Activated CD8-positive, alpha-beta T cell treated with anti-CD3 and anti-CD28 coated beads, Interleukin-2, amount 10 ng/mL, durations not matched to agents 7 days and 5 days (primary cell): ENCODE results near the gene NRP2. TPM values are rescaled to one million over a fixed set of nuclear protein-coding genes. Genes with fewer than 3 reads are reported as not detected.

Experiments used
- ATAC-seq: fragments of 150-1000 bp; cut with Tn5 transposase; one replicate; pipeline ENCODE4 v1.10.0; 2021; ENCODE audit warnings: moderate library complexity
- CTCF ChIA-PET: fragments of 350-600 bp; sonication (Branson Sonifier 250); formaldehyde crosslinking; loops from one replicate; lab custom pipeline; 2021; ENCODE audit warnings: antibody characterized with exemption; lab: Charles Lee
- POLR2A ChIA-PET: fragments of 350-600 bp; sonication (Branson Sonifier 250); formaldehyde crosslinking; loops from one replicate; lab custom pipeline; 2021; ENCODE audit warnings: antibody characterized with exemption; lab: Charles Lee
- DNase-seq: peaks from one replicate; pipeline ENCODE4 v3.0.0-alpha.2; 2020
- H3K27ac Mint-ChIP-seq: one replicate; pipeline ENCODE4 v1.8.0; 2021; ENCODE audit warnings: mild to moderate bottlenecking, mixed read lengths
- H3K27me3 Mint-ChIP-seq: one replicate; pipeline ENCODE4 v1.8.0; 2021; ENCODE audit warnings: low read depth, mixed read lengths
- H3K36me3 Mint-ChIP-seq: one replicate; pipeline ENCODE4 v1.8.0; 2021; ENCODE audit warnings: low read depth, mixed read lengths
- H3K4me1 Mint-ChIP-seq: one replicate; pipeline ENCODE4 v1.8.0; 2021; ENCODE audit warnings: low read depth, mixed read lengths
- H3K4me3 Mint-ChIP-seq: one replicate; pipeline ENCODE4 v1.8.0; 2021; ENCODE audit warnings: mild to moderate bottlenecking, mixed read lengths
- H3K9me3 Mint-ChIP-seq: one replicate; pipeline ENCODE4 v1.8.0; 2022; ENCODE audit warnings: mixed read lengths; ENCODE audit not compliant: insufficient read depth
- total RNA-seq, 2 experiments: library from RNA; stranded (reverse); gene quantifications; one replicate each; pipeline ENCODE4 v1.2.3, GENCODE V29; 2021

NRP2 gene
- total RNA-seq, 2 experiments from 2014 or later = 4.0 to 4.2 TPM

DNA sequence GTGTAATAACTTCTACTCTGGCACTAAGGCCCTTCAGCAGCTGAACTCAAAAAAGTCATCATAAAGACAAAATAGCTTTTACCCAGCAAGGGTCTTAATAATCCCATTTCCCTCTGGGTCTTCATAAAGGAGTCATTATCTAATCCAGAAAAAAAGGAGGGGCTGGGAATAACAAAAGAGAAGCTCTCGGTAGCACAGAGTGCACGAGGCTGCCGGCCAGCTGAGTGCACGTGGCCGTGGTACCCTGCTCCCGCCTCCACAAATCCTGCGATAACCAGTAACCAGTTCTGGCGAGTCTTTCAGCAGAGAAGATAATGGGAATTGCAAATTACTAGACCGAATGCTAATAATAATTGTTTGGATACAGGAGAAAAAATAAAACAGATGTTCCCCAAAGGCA is 7.5 kb downstream of the NRP2 start:
- ChIA-PET POLR2A (no interaction called here), CTCF (no interaction called here)
- Mint-ChIP-seq H3K36me3 (no peaks in the 10 kb centered on the region), H3K9me3 (no peaks in the 10 kb centered on the region), H3K4me1 (peaks cover 15% of the 10 kb centered on the region), H3K4me3 (no peak overlapping the region), H3K27me3 (peaks cover 64% of the 10 kb centered on the region), H3K27ac (no peak overlapping the region)
- no peak for DNase-seq
- no peak for ATAC-seq

DNA sequence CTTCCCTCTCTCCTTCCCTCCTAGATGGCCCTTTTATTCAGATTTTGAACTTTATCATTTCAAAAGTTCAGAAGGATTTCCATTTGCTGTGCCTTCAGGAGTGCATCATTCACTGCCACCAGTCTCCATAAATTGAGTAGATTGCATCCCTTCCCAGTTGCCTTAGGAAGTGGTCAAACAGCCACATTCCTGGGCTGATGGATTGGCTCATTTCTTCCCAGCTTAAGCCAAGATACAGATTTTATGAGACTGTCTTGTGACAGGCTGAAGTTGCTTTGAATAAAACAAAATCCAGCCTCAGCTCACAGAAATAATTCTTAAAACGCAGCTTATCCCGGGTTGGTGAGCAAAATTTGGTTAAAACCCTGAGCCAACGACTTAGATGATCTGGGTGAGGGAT is 9.8 kb downstream of the NRP2 start:
- Mint-ChIP-seq H3K4me1 (no peaks in the 10 kb centered on the region), H3K27me3 (peaks cover 48% of the 10 kb centered on the region), H3K9me3 (no peaks in the 10 kb centered on the region), H3K36me3 (no peaks in the 10 kb centered on the region), H3K4me3 (no peak overlapping the region), H3K27ac (no peak overlapping the region)
- no peak for ATAC-seq
- POLR2A ChIA-PET = no interaction called here
- CTCF ChIA-PET = interaction anchor here (3.4 kb wide), 1 partner anchor 10 kb away, joined by 15 read pairs; the partner anchor contains the start of gene NRP2
- no peak for DNase-seq

DNA sequence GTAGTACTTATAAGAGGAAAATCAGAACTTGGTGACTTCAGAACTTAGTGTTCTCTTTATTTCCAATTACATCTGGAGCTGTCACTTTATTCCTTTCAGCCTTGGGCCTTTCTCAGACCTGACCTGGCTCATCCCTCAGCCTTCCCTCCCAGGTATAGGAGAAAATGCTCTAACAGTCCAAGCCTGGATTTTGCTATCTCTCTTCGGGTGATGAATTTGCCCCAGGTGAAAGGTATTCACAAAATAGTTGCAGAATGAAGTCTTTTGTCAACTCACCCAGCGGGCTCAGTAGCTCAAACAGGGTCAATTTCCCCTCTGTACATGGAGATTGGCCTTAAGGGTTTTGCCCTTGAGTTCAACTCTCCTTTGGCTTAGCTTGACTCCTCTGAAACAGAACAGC is 12.0 kb downstream of the NRP2 start:
- no peak for DNase-seq
- Mint-ChIP-seq H3K36me3 (no peaks in the 10 kb centered on the region), H3K27me3 (peaks cover 32% of the 10 kb centered on the region), H3K4me3 (no peak overlapping the region), H3K4me1 (no peaks in the 10 kb centered on the region), H3K27ac (no peak overlapping the region), H3K9me3 (no peaks in the 10 kb centered on the region)
- POLR2A ChIA-PET = no interaction called here
- ATAC-seq = no peak
- CTCF ChIA-PET = interaction anchor here (0.9 to 3.4 kb wide), 2 partner anchors 12 to 15 kb away, joined by 3 to 15 read pairs; partner anchors contain the start of gene NRP2

DNA sequence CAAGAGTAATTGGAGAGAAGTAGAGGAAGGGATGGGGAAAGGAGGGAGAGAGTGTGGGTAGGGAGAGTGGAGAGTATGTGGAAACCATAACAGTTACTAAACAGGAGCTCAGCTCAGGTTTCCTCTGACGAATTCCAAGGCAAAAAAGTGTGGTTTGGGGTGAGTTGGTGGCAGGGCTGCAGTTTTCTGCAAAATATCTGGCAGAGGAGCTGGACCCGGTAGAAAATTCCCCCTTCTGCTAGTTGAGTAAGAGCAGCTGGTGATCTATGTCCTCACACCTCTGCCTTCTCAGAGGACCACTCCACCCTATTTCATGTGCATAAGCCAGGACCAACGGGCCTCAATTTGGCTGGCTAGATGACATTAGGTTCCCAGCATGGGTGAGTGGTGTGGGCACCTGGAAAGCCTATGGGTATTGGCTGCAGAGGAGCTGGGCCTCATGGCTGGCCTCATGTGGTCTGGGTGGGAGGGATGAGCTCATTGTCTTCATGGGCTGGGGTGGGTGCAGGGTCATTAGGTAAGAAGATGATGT is 13.2 kb downstream of the NRP2 start:
- ATAC-seq = no peak
- DNase-seq = no peak
- Mint-ChIP-seq H3K36me3 (no peaks in the 10 kb centered on the region), H3K9me3 (no peaks in the 10 kb centered on the region), H3K27me3 (peaks cover 29% of the 10 kb centered on the region), H3K4me3 (no peak overlapping the region), H3K27ac (no peak overlapping the region), H3K4me1 (peaks cover 5% of the 10 kb centered on the region)
- ChIA-PET POLR2A (no interaction called here), CTCF (interaction anchor here (3.4 kb wide), 1 partner anchor 13 kb away, joined by 15 read pairs; the partner anchor contains the start of gene NRP2)

DNA sequence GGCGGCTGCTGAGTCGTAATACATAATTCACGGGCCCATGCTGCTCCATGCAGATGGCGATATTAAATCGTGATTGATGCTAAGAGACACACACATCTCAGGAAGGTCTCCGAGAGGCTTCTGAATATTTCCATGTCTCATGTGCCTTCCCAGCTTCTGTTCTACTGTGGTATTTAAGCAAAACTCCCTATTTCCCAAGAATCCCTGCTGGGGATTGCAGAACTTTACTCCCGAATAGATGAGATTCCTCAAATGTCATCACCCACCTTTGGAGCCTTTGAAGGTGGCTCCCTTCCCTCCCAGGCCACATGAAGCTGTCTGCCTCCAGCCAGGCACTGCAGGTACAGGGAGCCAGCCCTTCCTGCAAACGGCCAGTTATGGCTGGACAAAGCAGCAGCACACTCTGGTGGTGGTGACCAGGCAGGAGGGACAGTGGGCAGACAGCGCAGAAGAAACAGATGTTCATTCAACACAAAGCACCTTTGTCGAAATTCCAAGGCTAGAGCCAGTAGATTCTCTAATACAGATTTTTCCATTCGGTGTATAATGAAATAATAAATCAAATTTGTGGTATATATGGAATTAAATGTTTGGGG is 14.1 kb downstream of the NRP2 start:
- H3K27me3 Mint-ChIP-seq = peaks cover 25% of the 10 kb centered on the region
- H3K9me3 Mint-ChIP-seq = no peaks in the 10 kb centered on the region
- no peak overlapping the region for H3K4me3 Mint-ChIP-seq
- no peak for ATAC-seq
- ChIA-PET POLR2A (no interaction called here), CTCF (no interaction called here)
- no peak overlapping the region for H3K27ac Mint-ChIP-seq
- H3K4me1 Mint-ChIP-seq = peaks cover 5% of the 10 kb centered on the region
- H3K36me3 Mint-ChIP-seq = no peaks in the 10 kb centered on the region
- DNase-seq = no peak

DNA sequence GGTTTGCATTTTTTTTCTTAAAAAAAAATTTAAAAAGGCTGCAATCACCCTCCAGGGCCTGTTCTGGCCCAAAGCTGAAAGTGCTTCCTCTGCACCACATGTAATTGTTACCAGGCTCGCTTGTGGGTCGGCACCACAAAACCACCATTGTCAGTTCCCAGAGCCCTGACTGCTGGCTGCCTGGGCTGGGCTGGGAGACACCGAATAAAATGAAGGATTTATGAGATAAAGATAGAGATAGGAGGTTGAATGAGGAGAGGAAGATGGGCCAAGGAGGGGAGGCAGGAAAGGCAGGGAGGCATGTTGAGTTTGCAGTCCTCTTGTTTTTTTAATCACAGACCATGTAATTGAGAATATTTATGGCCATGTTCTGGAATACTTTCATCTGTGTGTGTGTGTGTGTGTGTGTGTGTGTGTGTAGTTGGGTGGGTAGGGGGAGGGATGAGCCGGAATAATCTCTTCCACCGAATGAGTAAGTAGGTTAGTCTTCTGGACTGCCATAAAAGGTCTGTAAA is 14.7 kb downstream of the NRP2 start:
- Mint-ChIP-seq H3K4me3 (no peak overlapping the region), H3K36me3 (no peaks in the 10 kb centered on the region), H3K27ac (no peak overlapping the region), H3K9me3 (no peaks in the 10 kb centered on the region), H3K27me3 (peaks cover 20% of the 10 kb centered on the region), H3K4me1 (peaks cover 5% of the 10 kb centered on the region)
- no peak for ATAC-seq
- ChIA-PET POLR2A (no interaction called here), CTCF (no interaction called here)
- no peak for DNase-seq

DNA sequence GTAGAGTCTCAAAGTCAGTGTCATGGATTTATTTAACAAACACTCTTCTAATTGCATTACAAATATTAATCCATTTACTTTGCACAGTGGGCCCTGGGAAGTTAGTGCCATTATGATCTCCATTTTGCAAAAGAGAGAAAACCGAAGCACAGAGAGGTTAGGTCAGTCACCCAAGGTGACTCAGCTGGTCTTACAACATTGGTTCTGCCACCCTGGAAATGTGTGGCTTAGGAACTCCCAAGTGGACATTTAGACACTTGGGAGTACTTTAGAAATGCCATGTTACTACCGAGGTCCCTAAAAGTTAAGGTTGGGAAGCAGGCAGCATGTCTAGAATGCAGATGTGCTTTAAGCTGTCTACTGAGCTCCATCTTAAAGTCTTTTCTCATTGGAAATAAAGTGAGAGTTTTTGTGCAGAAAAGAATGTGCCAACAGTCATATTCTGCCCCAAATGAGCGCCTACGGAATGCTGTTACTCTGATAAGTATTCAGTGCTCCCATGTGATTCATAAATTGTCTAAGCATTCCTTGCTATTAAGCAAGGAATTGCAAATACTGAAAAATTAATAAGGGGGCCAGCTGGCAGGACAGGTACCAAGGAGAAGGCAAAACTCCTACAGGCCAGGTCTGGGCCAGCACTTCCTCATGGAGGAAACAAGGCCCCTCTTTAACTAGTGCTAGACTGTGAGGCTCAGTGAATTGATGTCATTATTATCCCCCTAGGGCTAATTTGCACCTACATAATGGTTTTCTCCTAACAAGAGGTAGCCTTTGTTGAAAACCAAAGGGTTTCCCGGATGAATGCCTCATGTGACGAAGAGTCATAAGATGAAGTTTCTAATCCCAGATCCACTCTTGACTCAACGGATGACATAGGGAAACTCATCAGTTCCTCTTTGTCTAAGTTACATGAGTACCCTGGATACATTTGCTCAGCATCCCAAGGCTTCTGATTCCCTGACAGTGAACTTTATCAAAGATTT is 16.3 kb downstream of the NRP2 start:
- H3K4me3 Mint-ChIP-seq = no peak overlapping the region
- ATAC-seq (no peak), DNase-seq (no peak)
- CTCF ChIA-PET = no interaction called here
- no peaks in the 10 kb centered on the region for H3K9me3 Mint-ChIP-seq
- POLR2A ChIA-PET = no interaction called here
- peaks cover 14% of the 10 kb centered on the region for H3K27me3 Mint-ChIP-seq
- H3K27ac Mint-ChIP-seq = no peak overlapping the region
- H3K4me1 Mint-ChIP-seq = peaks cover 5% of the 10 kb centered on the region
- no peaks in the 10 kb centered on the region for H3K36me3 Mint-ChIP-seq

DNA sequence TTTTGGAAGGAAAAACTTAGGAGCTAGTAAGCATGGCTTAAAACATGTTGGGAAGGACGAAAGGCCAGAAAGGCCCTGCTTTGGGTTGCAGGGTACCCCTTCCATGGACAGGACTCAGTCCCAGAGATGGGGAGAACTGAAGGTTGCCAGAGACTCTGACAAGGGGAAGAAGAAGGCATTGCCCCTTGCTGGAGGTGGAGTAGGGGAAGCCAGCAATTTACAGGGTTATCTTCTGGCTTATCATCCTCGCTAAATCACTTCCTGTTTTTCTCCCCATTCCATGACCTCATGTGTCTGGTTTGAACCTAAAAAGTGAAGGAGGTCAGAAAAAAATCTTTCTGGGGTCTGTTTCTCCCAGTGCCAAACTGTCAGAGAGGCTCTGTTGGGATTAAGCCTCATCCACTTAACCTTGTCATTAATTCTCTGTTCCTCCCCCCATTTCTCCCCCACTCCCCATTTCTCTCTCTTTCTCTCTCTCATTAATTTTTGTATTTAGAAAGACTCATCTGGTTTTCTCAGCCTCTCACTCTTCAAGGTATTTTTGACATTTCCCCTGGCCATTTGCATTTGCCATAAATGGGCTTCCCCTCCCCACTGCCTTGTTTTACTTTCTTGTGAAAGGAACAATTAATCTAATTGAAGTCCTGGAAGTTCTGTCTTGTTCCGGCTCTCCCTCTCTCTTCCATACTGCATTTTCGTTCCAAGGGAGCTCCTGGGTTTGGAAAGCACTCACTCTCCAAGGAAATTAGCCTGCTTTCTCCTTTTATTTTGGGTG is 17.4 kb downstream of the NRP2 start:
- no peaks in the 10 kb centered on the region for H3K9me3 Mint-ChIP-seq
- DNase-seq = no peak
- CTCF ChIA-PET = interaction anchor here (1.7 kb wide), 1 partner anchor 24 kb away, joined by 5 read pairs; no protein-coding TSS in a partner anchor
- no peak overlapping the region for H3K27ac Mint-ChIP-seq
- POLR2A ChIA-PET = no interaction called here
- peaks cover 6% of the 10 kb centered on the region for H3K27me3 Mint-ChIP-seq
- H3K4me1 Mint-ChIP-seq = peaks cover 5% of the 10 kb centered on the region
- H3K36me3 Mint-ChIP-seq = no peaks in the 10 kb centered on the region
- ATAC-seq = no peak
- H3K4me3 Mint-ChIP-seq = no peak overlapping the region

DNA sequence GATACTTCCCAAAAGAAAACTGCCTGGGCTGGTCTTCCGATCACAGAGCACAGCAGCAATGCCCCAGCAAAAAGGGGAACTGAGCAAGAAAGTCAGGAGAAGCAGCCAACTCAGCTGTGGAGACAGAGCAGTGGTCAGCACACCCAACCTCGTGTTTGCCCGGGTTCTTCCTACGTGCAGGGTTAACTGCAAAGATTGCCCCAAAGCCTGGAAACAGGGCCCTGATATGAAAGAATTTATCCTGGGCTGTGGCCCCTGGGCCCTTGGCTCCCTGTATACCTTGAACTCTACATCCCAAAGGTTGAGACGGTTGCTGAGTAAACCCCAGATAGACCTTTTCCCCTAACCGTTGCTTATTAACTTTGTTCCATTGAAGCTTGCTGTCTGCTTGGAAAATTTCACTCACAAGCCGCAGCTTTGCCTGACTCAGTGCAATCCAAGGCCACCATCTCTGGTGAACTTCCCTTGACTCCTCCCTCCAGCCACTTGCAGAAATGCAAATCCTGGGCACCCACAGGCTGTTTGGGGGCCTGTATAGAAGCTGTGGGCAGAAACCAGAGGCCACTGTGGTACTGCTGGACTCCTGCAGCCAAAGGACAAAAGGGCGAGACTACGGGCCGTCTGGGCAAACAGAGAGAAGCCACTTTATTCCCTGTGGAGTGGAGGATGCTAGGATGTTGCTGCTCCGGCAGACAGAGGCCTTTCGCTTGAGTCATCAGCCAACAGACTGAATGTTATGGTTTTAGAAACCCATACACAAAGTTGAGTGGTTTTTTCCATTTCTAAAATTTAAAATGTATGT is 18.2 kb downstream of the NRP2 start:
- CTCF ChIA-PET = interaction anchor here (1.7 kb wide), 1 partner anchor 25 kb away, joined by 5 read pairs; no protein-coding TSS in a partner anchor
- H3K4me1 Mint-ChIP-seq = peaks cover 5% of the 10 kb centered on the region
- no peak overlapping the region for H3K27ac Mint-ChIP-seq
- no peaks in the 10 kb centered on the region for H3K9me3 Mint-ChIP-seq
- no peak overlapping the region for H3K4me3 Mint-ChIP-seq
- DNase-seq = no peak
- POLR2A ChIA-PET = no interaction called here
- no peaks in the 10 kb centered on the region for H3K27me3 Mint-ChIP-seq
- ATAC-seq = no peak
- no peaks in the 10 kb centered on the region for H3K36me3 Mint-ChIP-seq

DNA sequence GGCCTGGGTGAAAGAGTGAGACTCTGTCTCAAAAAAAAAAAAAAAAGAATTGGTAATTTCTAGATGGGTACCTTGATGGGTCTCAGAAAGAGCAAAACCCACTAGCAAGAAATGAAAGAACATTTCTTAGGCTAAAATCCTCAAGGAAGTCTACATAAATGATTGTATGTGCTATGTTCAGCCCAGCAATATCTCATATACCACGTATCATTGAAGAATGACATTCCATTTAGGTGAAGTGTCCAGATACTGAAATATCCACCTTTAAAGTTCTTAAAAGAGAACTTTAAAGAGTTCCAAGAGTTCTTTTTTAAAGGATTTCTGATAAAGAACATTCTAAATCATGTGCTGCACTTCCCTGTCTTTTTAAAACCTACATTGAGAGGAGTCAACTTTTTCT is 19.2 kb downstream of the NRP2 start:
- CTCF ChIA-PET = interaction anchor here (1.7 kb wide), 1 partner anchor 26 kb away, joined by 5 read pairs; no protein-coding TSS in a partner anchor

DNA sequence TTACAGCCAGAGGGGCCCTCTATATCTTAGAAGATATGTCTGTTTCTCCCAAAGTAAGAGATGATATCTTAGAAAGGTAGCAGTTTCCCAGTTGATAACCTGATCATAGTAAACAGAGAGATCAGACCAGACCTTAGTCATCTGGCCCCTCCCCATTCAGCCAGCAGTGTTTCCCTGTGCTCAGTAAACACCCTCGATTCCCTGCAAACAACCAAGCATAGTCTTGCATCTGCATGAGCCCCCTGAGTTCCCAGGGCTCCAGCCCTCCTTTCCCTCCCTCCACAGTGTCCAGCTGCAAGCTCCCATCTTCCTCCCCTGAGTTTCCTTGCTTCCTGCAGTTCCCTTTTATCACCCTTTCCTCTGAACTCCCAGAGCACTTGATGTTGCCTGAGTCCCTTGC is 20.3 kb downstream of the NRP2 start:
- no peaks in the 10 kb centered on the region for H3K27me3 Mint-ChIP-seq
- no peak overlapping the region for H3K27ac Mint-ChIP-seq
- no peaks in the 10 kb centered on the region for H3K9me3 Mint-ChIP-seq
- POLR2A ChIA-PET = no interaction called here
- no peaks in the 10 kb centered on the region for H3K36me3 Mint-ChIP-seq
- no peak overlapping the region for H3K4me3 Mint-ChIP-seq
- CTCF ChIA-PET = no interaction called here
- ATAC-seq (no peak), DNase-seq (no peak)
- peaks cover 24% of the 10 kb centered on the region for H3K4me1 Mint-ChIP-seq

More for the DNA sequence above, 19.2 kb downstream of the NRP2 start:
- H3K4me1 Mint-ChIP-seq = peaks cover 13% of the 10 kb centered on the region
- H3K27me3 Mint-ChIP-seq = no peaks in the 10 kb centered on the region
- no peak overlapping the region for H3K4me3 Mint-ChIP-seq
- H3K36me3 Mint-ChIP-seq = no peaks in the 10 kb centered on the region
- no peak for DNase-seq
- POLR2A ChIA-PET = no interaction called here
- H3K9me3 Mint-ChIP-seq = no peaks in the 10 kb centered on the region
- H3K27ac Mint-ChIP-seq = no peak overlapping the region
- no peak for ATAC-seq
